Activated CD4-positive, alpha-beta T cell treated with anti-CD3 and anti-CD28 coated beads, Interleukin-2, amount 10 ng/mL, durations not matched to agents 24 days and 14 days (primary cell): ENCODE data around the gene UQCC5. TPM values are rescaled to one million over a fixed set of nuclear protein-coding genes. Genes with fewer than 3 reads are reported as not detected.

Experiments
- DNase-seq: peaks from one replicate; pipeline ENCODE4 v3.0.0; 2022
- H3K27ac Mint-ChIP-seq: one replicate; pipeline ENCODE4 v1.8.0; 2022; ENCODE audit warnings: mild to moderate bottlenecking, mixed read lengths
- H3K27me3 Mint-ChIP-seq: one replicate; pipeline ENCODE4 v1.8.0; 2022; ENCODE audit warnings: mixed read lengths
- H3K36me3 Mint-ChIP-seq: one replicate; pipeline ENCODE4 v1.8.0; 2022; ENCODE audit warnings: low read depth, mild to moderate bottlenecking, mixed read lengths
- H3K4me1 Mint-ChIP-seq: one replicate; pipeline ENCODE4 v1.8.0; 2021; ENCODE audit warnings: mixed read lengths
- H3K4me3 Mint-ChIP-seq: one replicate; pipeline ENCODE4 v1.8.0; 2022; ENCODE audit warnings: mild to moderate bottlenecking, moderate library complexity, mixed read lengths
- H3K9me3 Mint-ChIP-seq: one replicate; pipeline ENCODE4 v1.8.0; 2021; ENCODE audit warnings: mixed read lengths
- intact Hi-C: fragments of 100-400 bp; cut with micrococcal nuclease; formaldehyde crosslinking; loops from one replicate; pipeline ENCODE4 v1.15.1; 2023
- total RNA-seq: library from RNA; stranded (reverse); gene quantifications from 2 replicates; pipeline ENCODE4 v1.2.3, GENCODE V29; 2022

UQCC5 gene
- total RNA-seq, 1 donor from 2014 or later: 13.8 TPM

- intact Hi-C loops: no loop called here
- Mint-ChIP-seq H3K4me1 (no peaks in the 10 kb centered on the region), H3K27ac (no peak overlapping the region), H3K4me3 (no peak overlapping the region), H3K27me3 (no peaks in the 10 kb centered on the region), H3K36me3 (no peaks in the 10 kb centered on the region), H3K9me3 (no peaks in the 10 kb centered on the region)
- no peak for DNase-seq
Observed at GRCh38 chr3:52513281-52513680, 23.1 kb upstream of the UQCC5 start.

DNA sequence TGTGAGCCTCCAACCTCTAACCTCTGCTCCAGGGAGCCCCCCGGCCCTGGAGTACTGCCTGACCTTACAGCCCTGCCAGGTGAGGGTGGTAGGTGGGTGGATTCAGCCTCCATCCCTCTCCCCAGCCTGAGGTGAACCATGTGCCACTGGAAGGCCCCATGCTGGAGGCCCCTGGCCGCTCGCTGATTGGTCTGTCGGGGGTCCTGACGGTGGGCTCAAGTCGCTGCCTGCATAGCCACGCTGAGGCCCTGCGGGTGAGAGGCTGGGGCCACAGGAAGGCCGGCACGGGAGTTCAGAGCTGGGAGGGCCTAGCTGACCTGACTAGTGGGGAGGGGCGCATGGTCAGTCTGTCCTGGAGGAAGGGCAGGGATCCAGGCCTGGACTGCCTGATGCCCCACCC is 21.8 kb upstream of the UQCC5 start:
- H3K27me3 Mint-ChIP-seq: no peaks in the 10 kb centered on the region
- H3K27ac Mint-ChIP-seq: no peak overlapping the region
- no peak overlapping the region for H3K4me3 Mint-ChIP-seq
- H3K4me1 Mint-ChIP-seq: no peaks in the 10 kb centered on the region
- DNase-seq: no peak
- no peaks in the 10 kb centered on the region for H3K36me3 Mint-ChIP-seq
- no peaks in the 10 kb centered on the region for H3K9me3 Mint-ChIP-seq
- intact Hi-C loops: no loop called here

DNA sequence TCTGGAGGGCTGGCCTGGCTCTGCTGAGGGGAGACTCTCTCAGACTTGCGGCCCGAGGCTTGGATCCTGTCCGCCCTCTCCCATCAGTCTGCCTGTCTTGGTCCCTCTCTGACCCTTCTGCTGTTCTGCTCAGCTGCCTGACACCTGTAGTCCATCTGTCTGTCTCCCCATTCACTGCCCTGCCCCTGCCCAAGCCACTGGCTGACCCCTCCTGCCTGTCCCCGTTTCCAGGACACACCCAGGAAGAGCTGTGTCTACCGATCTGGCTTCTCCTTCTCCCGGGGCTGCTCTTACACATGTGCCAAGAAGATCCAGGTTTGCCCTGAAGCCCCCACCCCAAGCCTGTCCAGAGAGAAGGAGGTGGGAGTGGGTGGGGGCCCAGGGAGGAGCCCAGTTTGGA is 21.2 kb upstream of the UQCC5 start:
- DNase-seq: no peak
- intact Hi-C loops: no loop called here
- Mint-ChIP-seq H3K36me3 (no peaks in the 10 kb centered on the region), H3K4me3 (no peak overlapping the region), H3K9me3 (no peaks in the 10 kb centered on the region), H3K27ac (no peak overlapping the region), H3K27me3 (no peaks in the 10 kb centered on the region), H3K4me1 (no peaks in the 10 kb centered on the region)

DNA sequence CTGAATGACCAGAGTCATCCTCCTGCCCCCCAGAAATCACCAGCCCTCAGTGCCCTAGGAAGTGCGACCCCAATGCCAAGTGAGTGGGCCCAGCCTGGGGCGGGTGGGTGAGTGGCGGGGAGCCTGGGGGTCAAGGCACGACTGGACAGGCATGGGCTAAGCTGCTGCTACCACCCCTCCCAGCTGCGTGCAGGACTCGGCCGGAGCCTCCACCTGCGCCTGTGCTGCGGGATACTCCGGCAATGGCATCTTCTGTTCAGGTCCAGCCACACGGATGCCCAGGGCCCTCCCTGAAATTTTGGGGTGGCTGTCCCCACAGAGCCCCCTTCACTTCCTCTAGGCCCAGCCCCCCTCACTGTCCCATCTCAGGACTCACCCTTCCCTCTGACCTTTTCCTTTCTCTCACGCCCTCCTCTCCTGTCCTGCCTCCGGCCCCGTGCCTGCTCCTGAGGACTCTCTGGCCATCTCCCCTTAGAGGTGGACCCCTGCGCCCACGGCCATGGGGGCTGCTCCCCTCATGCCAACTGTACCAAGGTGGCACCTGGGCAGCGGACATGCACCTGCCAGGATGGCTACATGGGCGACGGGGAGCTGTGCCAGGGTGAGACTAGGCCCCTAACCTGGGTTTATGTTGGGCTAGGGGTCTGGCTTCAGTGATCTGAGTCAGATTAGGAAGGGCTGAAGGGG is 19.8 kb upstream of the UQCC5 start:
- Mint-ChIP-seq H3K27ac (no peak overlapping the region), H3K36me3 (no peaks in the 10 kb centered on the region), H3K9me3 (no peaks in the 10 kb centered on the region), H3K27me3 (no peaks in the 10 kb centered on the region), H3K4me1 (no peaks in the 10 kb centered on the region), H3K4me3 (no peak overlapping the region)
- DNase-seq: no peak
- intact Hi-C loops: no loop called here

- H3K36me3 Mint-ChIP-seq: no peaks in the 10 kb centered on the region
- H3K27ac Mint-ChIP-seq: no peak overlapping the region
- intact Hi-C loops: no loop called here
- DNase-seq: no peak
- no peak overlapping the region for H3K4me3 Mint-ChIP-seq
- no peaks in the 10 kb centered on the region for H3K9me3 Mint-ChIP-seq
- H3K27me3 Mint-ChIP-seq: no peaks in the 10 kb centered on the region
- H3K4me1 Mint-ChIP-seq: no peaks in the 10 kb centered on the region
Observed at GRCh38 chr3:52517796-52518722, 18.3 kb upstream of the UQCC5 start.

DNA sequence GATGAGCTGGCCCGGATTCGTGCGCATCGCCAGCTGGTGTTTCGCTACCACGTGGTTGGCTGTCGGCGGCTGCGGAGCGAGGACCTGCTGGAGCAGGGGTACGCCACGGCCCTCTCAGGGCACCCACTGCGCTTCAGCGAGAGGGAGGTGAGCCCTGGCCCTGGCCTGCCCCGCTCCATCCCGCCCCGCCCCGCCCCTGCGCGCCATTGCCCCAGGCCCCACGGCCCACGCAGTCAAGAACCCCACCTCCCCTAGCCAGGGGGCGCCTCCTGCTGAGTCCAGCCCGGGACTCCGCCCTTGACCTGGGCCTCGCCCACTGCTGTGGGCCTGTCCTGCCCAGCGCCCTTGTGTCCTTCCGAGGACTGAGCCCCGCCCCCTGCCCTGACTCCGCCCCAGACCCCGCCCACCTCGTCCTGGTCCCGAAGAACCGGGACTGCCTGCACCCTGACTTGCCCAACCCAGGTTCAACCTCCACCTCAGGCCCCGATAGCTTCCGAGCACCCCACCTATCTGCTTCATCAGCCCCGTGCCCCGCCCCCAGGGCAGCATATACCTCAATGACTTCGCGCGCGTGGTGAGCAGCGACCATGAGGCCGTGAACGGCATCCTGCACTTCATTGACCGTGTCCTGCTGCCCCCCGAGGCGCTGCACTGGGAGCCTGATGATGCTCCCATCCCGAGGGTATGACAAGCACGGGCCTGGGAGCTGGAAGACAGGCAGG is 17.5 kb upstream of the UQCC5 start:
- H3K4me3 Mint-ChIP-seq: no peak overlapping the region
- H3K9me3 Mint-ChIP-seq: no peaks in the 10 kb centered on the region
- H3K27me3 Mint-ChIP-seq: no peaks in the 10 kb centered on the region
- no peaks in the 10 kb centered on the region for H3K36me3 Mint-ChIP-seq
- intact Hi-C loops: no loop called here
- no peaks in the 10 kb centered on the region for H3K4me1 Mint-ChIP-seq
- no peak for DNase-seq
- H3K27ac Mint-ChIP-seq: no peak overlapping the region

- Mint-ChIP-seq H3K4me3 (no peak overlapping the region), H3K36me3 (no peaks in the 10 kb centered on the region), H3K9me3 (no peaks in the 10 kb centered on the region), H3K27me3 (no peaks in the 10 kb centered on the region), H3K4me1 (no peaks in the 10 kb centered on the region), H3K27ac (no peak overlapping the region)
- intact Hi-C loops: no loop called here
- no peak for DNase-seq
Observed at GRCh38 chr3:52519445-52520140, 16.8 kb upstream of the UQCC5 start.

GRCh38 chr3:52520141-52520667 is 16.2 kb upstream of the UQCC5 start:
- H3K36me3 Mint-ChIP-seq: no peaks in the 10 kb centered on the region
- no peaks in the 10 kb centered on the region for H3K4me1 Mint-ChIP-seq
- no peak overlapping the region for H3K27ac Mint-ChIP-seq
- no peaks in the 10 kb centered on the region for H3K27me3 Mint-ChIP-seq
- no peaks in the 10 kb centered on the region for H3K9me3 Mint-ChIP-seq
- H3K4me3 Mint-ChIP-seq: no peak overlapping the region
- no peak for DNase-seq
- intact Hi-C loops: no loop called here

DNA sequence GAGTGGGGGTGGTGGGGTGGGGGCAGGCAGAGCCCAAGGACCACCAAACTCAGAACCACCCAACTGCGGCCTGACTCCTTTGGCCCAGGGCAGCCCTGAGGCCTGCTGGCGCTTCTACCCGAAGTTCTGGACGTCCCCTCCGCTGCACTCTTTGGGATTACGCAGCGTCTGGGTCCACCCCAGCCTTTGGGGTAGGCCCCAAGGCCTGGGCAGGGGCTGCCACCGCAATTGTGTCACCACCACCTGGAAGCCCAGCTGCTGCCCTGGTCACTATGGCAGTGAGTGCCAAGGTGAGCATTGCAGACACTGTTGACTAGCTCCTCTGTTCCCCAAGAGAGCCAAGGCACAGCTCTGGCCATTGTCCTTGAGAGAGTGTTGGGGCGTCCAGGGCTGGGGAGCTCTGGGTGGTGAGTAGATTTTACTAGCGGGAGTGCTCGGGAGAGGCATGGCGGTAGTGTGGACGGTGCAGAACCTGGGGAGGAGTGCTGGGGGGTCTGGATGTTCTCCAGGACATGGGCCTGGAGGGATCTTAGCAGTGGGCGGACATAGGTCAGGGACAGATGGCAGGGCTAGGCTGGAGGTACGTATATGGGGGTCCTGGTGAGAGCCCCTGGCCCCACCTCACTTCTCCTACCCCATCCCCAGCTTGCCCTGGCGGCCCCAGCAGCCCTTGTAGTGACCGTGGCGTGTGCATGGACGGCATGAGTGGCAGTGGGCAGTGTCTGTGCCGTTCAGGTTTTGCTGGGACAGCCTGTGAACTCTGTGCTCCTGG is 15.5 kb upstream of the UQCC5 start:
- Mint-ChIP-seq H3K4me3 (no peak overlapping the region), H3K4me1 (no peaks in the 10 kb centered on the region), H3K27me3 (no peaks in the 10 kb centered on the region), H3K9me3 (no peaks in the 10 kb centered on the region), H3K36me3 (no peaks in the 10 kb centered on the region), H3K27ac (no peak overlapping the region)
- intact Hi-C loops: no loop called here
- no peak for DNase-seq

DNA sequence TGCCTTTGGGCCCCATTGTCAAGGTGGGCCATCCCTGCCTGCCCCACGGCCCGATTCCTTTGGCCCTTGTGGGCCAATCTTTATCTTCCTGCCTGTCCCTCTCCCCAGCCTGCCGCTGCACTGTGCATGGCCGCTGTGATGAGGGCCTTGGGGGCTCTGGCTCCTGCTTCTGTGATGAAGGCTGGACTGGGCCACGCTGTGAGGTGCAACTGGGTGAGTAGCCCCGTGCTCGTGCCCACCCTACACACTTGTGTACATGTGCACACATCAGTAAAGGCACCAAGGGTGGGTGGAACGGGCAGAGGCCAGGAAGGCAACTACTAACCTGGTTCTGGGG is 14.9 kb upstream of the UQCC5 start:
- DNase-seq: no peak
- Mint-ChIP-seq H3K4me3 (no peak overlapping the region), H3K27ac (no peak overlapping the region), H3K27me3 (no peaks in the 10 kb centered on the region), H3K4me1 (no peaks in the 10 kb centered on the region), H3K36me3 (no peaks in the 10 kb centered on the region), H3K9me3 (no peaks in the 10 kb centered on the region)
- intact Hi-C loops: no loop called here

DNA sequence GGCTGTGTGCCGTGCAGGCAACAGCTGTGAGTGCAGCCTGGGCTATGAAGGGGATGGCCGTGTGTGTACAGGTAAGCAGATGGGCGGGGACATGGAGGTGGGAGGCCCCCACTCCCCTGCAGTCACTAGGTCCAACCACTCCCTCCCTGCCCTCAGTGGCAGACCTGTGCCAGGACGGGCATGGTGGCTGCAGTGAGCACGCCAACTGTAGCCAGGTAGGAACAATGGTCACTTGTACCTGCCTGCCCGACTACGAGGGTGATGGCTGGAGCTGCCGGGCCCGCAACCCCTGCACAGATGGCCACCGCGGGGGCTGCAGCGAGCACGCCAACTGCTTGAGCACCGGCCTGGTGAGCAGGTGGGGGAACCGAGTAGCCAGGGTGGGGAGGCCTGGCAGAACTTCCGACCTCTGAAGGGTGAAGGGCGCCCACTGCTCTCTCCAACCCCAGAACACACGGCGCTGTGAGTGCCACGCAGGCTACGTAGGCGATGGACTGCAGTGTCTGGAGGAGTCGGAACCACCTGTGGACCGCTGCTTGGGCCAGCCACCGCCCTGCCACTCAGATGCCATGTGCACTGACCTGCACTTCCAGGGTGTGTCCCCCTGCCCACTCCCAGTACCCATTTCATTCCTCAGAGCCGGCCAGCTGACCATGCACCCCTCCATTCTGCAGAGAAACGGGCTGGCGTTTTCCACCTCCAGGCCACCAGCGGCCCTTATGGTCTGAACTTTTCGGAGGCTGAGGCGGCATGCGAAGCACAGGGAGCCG is 14.3 kb upstream of the UQCC5 start:
- H3K4me3 Mint-ChIP-seq: no peak overlapping the region
- DNase-seq: no peak
- H3K9me3 Mint-ChIP-seq: no peaks in the 10 kb centered on the region
- H3K36me3 Mint-ChIP-seq: no peaks in the 10 kb centered on the region
- H3K27me3 Mint-ChIP-seq: no peaks in the 10 kb centered on the region
- no peaks in the 10 kb centered on the region for H3K4me1 Mint-ChIP-seq
- intact Hi-C loops: no loop called here
- no peak overlapping the region for H3K27ac Mint-ChIP-seq

GRCh38 chr3:52522651-52523251 is 13.7 kb upstream of the UQCC5 start:
- DNase-seq: no peak
- no peaks in the 10 kb centered on the region for H3K9me3 Mint-ChIP-seq
- H3K27me3 Mint-ChIP-seq: no peaks in the 10 kb centered on the region
- no peak overlapping the region for H3K27ac Mint-ChIP-seq
- no peaks in the 10 kb centered on the region for H3K4me1 Mint-ChIP-seq
- no peaks in the 10 kb centered on the region for H3K36me3 Mint-ChIP-seq
- no peak overlapping the region for H3K4me3 Mint-ChIP-seq
- intact Hi-C loops: no loop called here
